Epithelial cell of esophagus (primary cell): ENCODE results near the gene GPC2.

Source experiments
- DNase-seq: peaks from one replicate; pipeline ENCODE4 v3.0.0; 2010; ENCODE audit warnings: low read depth
- H3K4me3 ChIP-seq: 2 replicates; pipeline ENCODE4 v1.5.1; 2011; ENCODE audit warnings: mild to moderate bottlenecking, low read length, control low read depth
- CTCF ChIP-seq: IDR thresholded peaks from 2 replicates; pipeline ENCODE4 v1.5.1; 2011; ENCODE audit warnings: low read depth, mild to moderate bottlenecking, low read length, control low read depth, inconsistent platforms; ENCODE audit not compliant: insufficient read depth; ENCODE audit errors: missing control alignments

The GPC2 gene

GRCh38 chr7:100126931-100127865, 50.0 kb downstream of the GPC2 start, which contains the start of gene MBLAC1:
Gene MBLAC1, plus strand, starts transcription at chr7:100126967. Its CDS starts 429 bp downstream, at chr7:100127396.
- no peak for TF ChIP-seq CTCF
- peak within 1 kb of the TSS; percentile 92 for H3K4me3 ChIP-seq
- DNase-seq, result peak; percentile 90

- peak overlapping the region; percentile 92 for H3K4me3 ChIP-seq
- TF ChIP-seq CTCF, result no peak
- no peak for DNase-seq
Observed at GRCh38 chr7:100126239-100126930, 50.8 kb downstream of the GPC2 start.

GRCh38 chr7:100124301-100125230, 52.6 kb downstream of the GPC2 start:
- H3K4me3 ChIP-seq, result no peak overlapping the region
- no peak for DNase-seq

GRCh38 chr7:100122568-100122967, 54.6 kb downstream of the GPC2 start:
- no peak for TF ChIP-seq CTCF
- DNase-seq, result no peak
- H3K4me3 ChIP-seq, result no peak overlapping the region

More at GRCh38 chr7:100124301-100125230, 52.6 kb downstream of the GPC2 start:
- no peak for TF ChIP-seq CTCF

GRCh38 chr7:100122067-100122466, 55.1 kb downstream of the GPC2 start:
- DNase-seq, result peak; percentile 46
- no peak for TF ChIP-seq CTCF
- H3K4me3 ChIP-seq, result no peak overlapping the region

GRCh38 chr7:100120733-100121036, 56.5 kb downstream of the GPC2 start:
- no peak for DNase-seq
- no peak for TF ChIP-seq CTCF
- no peak overlapping the region for H3K4me3 ChIP-seq
